GM21526 (cell line): ENCODE data around the gene BBIP1.

ENCODE experiments used
- ATAC-seq: cut with Tn5 transposase; IDR thresholded peaks from one replicate; pipeline ENCODE4 v1.9.1; 2021; ENCODE audit warnings: moderate library complexity; ENCODE audit not compliant: unreplicated experiment, low FRiP score

Gene BBIP1

DNA sequence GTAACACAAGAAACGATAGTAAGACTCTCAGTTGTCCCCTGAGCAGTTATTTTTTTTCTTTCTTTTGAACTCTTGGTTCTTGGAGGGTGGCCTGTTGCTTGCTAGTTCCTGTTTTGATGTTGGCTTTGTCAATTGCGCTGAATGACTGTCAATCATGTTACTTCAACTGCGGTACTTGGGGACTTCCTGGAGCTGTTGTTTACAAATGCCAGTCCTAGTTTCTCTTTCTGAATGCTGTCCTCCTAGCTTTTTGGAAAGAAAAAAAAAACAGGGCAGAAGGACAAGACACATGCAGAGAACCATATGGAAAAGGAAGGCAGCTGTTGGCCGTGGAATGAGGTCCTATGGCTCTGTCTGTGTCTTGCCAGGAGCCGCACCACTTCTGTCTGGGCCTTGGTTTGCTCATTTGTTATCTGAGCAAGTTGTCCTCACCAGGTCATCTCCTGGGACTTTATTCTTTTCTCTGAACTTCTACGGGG lies 54.3 kb downstream of the BBIP1 start:
- peak; percentile 45 for ATAC-seq

DNA sequence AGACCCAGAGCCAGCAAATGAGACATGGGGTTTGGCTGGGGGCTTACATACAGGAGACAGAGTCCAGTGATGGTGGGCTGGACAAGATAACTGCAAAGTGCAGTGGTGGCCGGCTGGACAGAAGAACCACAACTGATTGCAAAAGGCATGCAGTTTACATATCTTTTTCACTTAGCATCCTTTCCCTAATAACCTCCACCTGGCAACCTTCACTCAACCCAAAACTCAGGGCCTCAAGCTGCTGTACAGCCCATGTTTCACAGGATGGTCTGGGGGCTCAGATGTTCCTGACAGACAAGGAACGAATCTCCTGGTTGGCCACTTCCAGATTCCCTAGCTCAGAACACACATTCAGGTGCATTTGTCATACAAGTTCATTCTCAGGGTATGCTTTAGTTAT lies 55.0 kb downstream of the BBIP1 start:
- ATAC-seq, result no peak

DNA sequence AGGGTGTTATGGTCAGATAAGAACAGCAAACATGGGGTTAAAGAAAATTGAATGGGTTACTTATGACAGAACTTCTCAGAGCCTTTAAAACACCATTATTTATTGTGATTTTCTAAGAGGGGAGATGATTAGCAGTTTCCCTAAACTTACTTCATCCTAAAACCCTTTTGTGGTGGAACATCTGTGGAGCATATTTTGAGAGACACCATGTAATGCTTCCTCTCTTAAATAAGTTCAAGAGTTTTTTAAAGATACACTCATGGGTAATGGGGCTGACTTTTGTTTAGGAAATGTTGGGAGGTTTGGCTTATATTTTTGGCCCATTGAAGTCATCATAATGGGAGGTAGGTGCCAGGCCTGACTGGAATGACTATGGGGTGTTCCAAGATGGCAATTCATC lies 55.6 kb downstream of the BBIP1 start:
- ATAC-seq, result no peak

DNA sequence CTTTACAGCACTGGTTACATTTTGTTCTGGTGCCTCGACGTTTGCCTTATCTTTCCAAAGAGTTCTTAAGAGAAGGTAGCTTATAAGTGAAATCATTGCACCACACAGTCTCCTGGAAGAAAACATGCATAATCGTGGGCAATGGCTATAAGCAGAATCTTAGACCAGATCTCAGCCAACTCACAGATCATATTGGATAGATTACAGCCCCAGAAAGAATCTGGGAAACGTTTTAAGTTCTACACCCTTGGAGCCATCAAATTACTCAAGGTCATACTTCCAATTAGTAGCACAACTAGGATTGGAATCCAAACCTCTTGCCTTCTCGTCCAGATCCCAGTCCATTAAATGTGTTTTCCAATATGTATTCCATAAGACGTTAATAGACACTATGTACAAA lies 56.0 kb downstream of the BBIP1 start:
- ATAC-seq, result no peak

DNA sequence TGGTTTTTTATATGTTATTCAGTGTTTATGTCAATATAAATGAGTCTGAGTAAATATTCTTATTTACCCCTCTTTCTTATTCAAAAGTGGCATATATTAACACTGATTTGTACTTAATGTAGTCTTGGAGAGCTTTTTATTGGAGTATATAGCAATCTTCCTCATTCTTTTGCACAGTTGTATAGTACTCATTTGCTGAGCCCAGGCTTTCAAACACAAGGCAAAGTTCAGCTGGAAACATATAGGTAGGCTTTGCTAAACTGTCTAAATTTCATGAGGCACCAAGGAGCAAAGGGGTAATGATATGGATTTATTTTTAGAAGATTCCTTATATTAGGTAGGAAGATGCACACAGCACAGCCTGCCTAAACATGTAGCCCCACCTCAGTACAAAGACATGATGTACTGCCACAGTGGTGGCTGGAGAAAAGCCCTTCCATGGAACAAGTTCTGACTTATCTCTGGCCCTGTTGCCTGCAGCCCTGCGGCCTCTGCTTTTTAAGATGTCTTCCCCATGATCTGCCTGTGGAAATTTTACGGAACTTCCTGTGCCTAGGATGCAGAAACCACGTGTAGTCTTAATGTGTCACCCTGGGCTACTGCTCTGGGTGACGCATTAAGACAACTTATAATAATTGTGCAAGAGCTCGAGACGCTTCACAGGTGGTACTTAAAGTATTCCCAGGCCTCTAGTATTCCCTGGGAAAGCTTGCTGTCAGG lies 56.9 kb downstream of the BBIP1 start:
- ATAC-seq, result no peak

DNA sequence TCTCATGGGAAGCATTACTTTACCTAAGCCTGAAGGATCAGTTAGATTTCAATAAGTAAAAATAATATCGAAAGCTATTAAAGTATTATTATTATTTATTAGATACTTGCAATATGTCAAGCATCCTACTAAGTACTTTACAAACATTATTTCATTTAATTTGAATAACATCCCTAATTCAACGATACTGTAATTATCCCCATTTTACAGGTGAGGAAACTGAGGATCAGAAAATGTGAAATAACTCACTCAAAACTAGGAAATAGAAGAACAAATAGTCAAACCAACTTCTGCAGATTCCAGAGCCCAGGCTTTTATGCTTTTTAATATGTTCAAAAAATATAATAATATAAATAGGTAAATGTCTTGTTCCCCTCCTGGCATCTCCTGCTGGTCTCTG lies 57.5 kb downstream of the BBIP1 start:
- ATAC-seq, result no peak

DNA sequence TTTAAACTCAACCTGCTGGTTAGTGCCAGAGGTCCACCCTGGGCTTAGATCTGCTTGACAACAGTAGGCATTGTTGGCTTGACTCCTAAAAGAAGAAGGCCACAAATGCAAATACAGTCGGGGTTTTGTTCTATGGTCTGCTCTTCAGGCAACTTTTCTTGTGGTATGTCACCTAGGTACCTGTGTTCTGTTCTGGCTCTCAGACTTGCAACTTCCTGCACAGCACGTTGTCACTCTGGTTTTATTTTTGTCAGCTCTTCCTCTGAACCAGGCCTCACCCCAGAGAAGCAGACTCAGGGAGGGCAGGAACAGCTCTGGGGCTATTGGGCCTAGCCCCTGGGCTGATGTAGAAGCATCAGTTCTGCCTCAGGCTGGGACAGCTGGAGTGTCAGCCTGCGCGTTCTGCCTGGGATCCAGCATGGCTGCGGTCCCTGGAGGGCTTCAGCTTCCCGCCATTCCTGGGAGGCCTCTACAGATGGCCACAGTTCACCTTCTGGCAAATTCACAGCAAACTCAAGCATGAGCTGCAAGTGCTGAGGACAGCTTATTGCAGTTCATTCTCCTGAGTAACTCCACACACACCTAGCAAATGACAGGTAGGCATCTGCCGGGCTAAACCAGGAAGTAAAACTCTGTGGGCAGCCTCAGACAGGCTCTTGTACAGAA lies 58.3 kb downstream of the BBIP1 start:
- peak; percentile 47 for ATAC-seq

DNA sequence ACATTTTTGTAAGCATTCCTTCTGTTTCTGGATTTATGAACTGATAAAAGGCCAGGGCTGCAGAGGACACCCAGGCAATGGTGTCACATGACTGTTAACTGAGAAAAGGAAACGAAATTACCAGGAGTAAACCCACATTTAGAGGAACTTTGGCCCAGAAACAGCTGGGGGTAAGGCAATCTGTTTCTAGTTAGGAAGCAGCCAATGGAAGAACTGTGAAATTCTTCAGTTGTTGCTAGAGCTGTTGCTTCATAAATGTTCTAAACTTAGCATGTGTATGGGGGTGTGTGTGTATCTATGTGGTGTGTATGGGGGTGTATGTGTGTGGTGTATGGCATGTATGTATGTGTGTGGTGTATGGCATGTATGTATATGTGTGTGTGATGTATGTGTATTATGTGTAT lies 59.0 kb downstream of the BBIP1 start:
- no peak for ATAC-seq

DNA sequence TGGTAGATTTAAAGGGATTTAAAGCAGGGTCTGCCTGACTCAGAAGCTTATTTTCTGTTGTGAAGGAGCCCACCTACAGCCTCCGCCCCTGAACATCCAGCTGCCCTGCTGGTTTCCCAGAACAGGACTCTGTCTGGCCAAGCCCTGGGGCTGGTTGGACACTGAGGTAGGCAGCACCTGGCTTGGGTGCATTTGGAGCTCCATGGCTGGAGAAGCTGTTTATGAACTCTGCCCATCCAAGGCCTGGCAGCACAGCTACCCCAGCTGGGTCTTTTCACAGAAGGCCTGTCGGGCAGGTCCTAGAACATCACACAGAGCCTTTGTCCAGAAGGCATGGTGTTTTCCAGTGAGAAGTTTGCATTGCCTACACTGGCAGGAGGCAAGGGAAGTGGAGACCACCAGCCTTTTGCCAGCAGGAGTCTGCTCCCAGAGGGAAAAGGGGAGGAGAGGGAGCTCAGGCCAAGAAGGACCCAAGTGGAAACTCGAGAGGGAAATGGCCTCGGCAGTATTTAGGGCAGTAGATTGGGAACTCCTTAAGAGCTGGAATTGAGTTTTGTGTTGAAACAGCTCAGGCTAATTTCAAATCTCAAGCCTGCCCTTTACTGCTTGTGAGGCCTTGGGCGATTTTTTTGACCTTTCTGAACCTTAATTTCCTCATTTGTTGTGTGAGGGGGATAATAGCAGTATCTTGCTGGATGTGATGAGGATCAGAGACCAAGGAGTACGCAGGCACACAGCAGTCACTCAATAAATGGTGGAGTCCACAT lies 59.6 kb downstream of the BBIP1 start:
- ATAC-seq, result no peak

DNA sequence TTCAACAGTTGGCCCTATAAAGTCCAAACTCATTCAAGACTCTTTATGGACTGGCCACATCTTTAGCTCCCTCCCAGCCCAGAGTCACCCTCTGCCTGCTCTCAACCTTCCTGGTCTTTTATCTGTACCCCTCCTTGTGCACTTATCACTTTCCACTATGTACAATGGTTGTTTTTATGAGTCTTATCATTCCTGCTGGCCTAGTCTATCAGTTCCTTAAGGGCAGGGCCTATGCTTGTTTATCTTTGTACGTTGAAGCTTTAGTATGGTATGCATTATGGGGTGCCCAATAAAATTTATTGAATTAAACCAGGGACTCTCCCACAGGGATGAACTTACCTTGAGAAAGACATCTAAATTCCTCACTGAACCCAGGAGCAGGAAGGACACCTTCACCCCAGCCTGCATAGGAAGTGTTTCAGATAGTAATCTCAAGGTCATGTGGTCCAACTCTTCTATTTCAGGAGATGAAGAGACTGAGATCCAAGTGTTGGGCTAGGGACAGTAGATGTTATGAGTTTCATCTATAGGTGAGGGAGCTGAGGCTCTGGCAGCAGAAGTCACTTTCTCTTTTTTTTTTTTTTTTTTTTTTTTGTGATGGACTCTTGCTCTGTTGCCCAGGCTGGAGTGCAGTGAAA lies 60.6 kb downstream of the BBIP1 start:
- ATAC-seq, result no peak

DNA sequence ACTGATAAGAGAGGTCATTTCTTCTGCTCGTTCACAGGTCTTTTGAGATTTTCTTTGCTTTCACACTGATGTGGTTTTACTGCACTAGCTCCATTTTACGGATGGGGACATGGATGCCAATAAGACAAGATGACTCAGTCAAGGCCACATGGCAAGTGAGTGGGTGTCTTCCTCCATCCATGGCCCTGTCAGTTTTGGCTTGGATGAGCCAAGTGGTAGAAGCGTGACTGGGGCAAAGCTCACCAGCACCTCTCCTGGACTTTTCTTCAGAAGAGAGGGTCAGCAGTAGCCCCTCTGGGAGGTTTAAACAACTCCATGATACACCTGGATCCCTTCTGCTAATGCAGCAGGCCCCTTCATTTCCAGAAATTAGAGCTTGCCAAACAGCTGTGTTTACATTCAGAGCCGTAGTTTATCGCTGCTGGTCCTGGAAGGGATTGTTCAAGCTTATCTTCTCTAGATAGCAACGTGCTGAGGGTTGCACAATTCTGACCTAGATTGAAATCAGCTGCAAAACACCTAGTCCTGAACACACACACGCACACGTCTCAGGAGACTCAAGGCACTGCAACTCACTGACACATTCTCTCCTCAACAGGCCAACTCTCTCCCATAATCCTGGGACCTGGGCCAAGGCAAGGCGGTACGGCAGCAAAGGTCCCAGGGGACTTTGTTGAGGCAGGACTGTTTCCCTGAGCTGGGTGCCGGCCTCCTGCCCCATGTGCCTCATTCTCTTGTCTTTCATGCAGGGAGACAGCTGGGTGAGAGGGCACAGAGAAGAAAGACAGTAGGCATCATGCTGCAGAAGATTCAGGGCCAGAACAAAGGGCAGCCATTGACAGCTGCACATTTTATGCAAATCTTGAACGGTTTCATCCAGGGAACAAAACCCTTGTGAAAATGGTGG lies 61.5 kb downstream of the BBIP1 start:
- no peak for ATAC-seq

DNA sequence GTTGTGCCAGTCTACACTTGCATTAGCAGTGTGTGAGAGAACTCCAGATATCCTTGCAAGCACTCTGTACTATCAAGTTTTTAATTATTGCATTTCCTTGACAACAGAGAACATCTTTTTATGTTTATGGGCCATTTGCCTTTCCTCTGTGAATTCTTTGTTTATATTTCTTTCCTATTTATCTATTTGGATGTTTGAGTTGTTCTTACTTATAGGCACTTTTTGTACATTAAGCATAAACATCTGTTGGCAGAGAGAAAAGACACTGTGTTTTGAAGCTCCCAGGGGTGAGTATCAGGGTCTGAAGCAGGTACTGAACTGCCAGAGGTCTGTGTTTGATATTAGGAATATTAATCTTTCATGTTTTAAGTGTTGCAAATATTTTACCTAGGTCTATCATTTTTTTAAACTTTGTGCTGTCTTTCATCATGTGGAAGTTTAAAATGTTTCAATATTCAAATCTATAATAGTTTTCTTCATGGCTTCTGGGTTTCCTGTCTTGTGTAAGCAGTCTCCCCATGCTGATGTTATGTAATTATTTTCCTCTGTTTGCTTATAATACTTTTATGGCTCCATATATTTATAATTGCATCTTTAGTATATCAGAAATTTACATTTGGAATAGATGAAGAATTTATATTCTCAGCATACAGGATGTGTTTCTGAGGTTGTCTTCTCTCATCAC lies 64.9 kb downstream of the BBIP1 start:
- ATAC-seq, result no peak

DNA sequence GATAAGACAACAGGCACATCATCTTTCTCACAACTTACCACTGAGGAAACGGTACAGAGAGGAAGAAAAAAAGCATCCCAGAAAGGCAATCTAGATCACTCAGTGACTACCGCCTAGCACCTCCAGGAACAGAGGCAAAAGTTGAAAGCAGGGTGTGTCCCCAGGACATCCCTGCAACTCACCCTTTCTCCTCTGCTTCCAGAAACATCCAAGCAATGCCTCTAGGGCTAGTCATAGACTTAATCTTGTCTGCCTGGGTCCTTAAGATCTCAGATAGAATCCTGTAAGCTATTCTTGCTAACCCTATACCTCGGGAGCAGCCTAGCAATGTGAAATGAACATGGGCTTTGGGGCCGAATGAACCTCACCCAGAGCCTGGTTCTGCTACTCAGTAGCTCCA lies 66.0 kb downstream of the BBIP1 start:
- ATAC-seq, result no peak

DNA sequence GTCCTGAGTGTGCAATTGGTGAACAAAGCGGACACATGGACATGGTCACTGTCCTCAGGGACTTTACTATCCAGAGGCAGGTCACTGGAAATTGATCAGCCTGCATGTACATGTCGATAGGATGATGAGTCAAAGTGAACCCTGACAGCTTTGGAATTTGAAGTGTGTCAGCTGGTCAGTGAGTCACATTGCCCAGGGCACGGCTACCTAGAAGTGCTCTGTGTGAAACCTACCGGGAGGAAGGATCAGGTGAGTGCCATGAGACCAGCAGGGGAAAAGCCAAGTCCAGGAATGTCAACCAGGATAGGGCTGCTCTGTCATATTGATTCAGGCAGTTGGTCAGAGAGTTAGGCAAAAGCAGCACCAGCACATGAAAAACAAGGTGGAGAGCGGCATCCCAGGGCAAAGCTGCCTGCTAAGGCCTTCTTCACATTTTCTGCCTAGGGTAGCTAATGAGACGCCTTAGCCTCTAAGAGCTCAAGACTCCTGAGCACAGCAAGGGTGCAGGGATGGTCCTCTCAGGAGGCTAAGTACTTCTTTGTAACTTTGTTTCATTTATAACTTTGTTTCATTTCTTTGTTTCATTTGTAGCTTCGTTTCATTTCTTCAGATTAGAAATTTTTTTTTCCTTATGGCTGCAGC lies 66.6 kb downstream of the BBIP1 start:
- ATAC-seq, result no peak

DNA sequence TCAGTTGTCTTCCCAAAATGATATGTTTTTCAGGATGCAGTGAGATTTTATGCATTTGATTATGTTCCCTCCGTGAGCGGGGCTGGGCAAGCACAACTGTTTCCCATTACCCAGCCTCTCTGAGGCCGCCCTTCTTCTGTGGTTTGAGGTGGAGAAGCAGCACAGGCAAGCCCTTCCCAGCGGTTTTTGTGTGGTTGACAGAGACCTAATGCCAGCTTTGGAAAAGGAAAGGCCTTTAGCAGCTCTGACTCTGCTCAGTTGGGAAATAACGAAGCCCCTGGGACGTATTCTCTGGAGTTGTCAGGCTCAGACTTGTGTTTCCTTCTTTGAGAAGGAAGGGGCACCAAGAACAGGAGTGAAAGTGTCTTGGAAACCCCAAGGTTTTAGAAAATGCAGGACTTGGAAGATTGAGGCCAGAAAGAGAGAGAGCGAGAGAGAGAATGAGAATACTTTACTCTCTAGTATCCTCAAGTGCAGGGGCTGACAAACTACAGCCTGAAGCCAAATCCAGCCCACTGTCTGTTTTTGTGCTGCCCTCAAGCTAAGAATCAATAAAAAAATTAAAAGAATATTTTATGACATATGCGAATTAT lies 67.9 kb downstream of the BBIP1 start:
- no peak for ATAC-seq

DNA sequence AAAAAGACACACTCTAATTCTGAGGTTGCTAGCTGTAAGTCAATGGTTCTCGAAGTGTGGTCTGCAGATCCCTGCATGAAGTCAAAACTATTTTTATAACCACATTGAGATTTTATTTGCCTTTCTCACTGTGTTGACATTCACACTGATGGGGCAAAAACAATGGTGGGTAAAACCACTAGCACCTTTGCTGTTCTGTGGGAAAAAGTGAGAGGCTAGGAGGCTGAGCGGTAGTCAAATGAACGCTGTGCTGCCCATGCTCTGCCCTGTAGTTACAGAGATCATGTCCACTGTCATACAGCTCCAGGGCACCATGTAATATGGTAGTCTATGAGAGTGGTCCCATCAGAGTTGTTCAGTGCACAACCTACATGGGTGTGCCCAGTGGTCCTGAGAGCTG lies 68.9 kb downstream of the BBIP1 start:
- ATAC-seq, result no peak
